ENCODE data around the gene MRPL14. TPM values are rescaled to one million over a fixed set of nuclear protein-coding genes. Genes with fewer than 3 reads are reported as not detected.

Gene MRPL14
- total and polyA plus RNA-seq, 2 of the 8 experiments (the other 6 are each of a cell fraction or from before 2014, with no cell fraction given) = 82.0 to 97.1 TPM

DNA sequence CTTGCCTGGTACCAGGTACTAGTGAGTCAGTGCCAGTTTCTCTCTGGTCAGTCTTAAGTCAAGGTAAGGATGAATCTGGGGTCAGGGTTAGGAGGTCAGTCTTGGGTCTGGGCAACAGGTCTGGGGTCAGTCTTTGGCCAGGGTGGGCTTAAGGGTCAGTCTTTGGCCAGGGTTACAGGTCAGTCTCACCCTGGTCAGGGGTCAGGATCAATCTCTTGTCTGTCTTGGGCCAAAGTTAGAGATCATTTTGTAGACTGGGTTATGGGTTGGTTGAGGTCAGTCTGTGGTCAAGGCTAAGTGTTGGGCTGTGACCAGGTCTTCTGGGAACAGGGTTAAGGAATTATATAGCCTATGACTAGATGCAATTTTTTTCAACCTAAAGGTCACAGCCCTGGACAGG, 18.6 kb upstream of the MRPL14 start:
- DNase-seq (ENCODE audit: low read depth in 1 of 2, low spot score in 2 of 2) (no peak), FAIRE-seq (no peak)
- Histone ChIP-seq H3K9me3 (ENCODE audit: insufficient read depth in 2 of 2, low read depth in 1 of 2, low read length in 1 of 2) (no peaks in the 10 kb centered on the region), H3K14ac (ENCODE audit: insufficient read length) (no peak overlapping the region), H3K4me1 (replicated peaks in 1 of 4; ENCODE audit: control insufficient read depth in 3 of 4, insufficient read depth in 4 of 4, low read length in 3 of 4) (no peaks in the 10 kb centered on the region), H4K5ac (ENCODE audit: insufficient read length, low read depth, low read length) (no peak overlapping the region), H3K56ac (replicated peaks; ENCODE audit: insufficient read length, low read depth, low read length) (no peak overlapping the region), H3K27ac (ENCODE audit: low read depth, low read length) (no peak overlapping the region), H3K36me3 (ENCODE audit: control insufficient read depth in 2 of 4, insufficient read depth in 4 of 4, low read length in 3 of 4) (peaks cover 13 to 44% (median 26%) of the 10 kb centered on the region in 4 experiments), H2BK15ac (ENCODE audit: low read length) (no peak overlapping the region), H2BK12ac (ENCODE audit: low read depth, low read length) (no peak overlapping the region), H4K91ac (replicated peaks; ENCODE audit: insufficient read length, low read length) (no peak overlapping the region), H3K79me1 (ENCODE audit: low read depth, low read length) (no peaks in the 10 kb centered on the region; the same call in 1 of the 2 replicates), H3K4ac (replicated peaks; ENCODE audit: insufficient read length, low read depth, low read length) (no peak overlapping the region), H3K4me3 (ENCODE audit: extremely low read depth in 1 of 4, insufficient read depth in 2 of 4, low read depth in 3 of 4, low read length in 4 of 4) (no peak overlapping the region), H2AK5ac (ENCODE audit: low read depth, low read length) (no peak overlapping the region), H3K79me2 (ENCODE audit: control insufficient read depth in 1 of 2, insufficient read depth in 2 of 2, low read length in 2 of 2) (no peaks in the 10 kb centered on the region), H2BK20ac (ENCODE audit: low read length) (no peak overlapping the region), H2AFZ (ENCODE audit: low read length) (no peak overlapping the region), H3K18ac (ENCODE audit: extremely low read depth, low read length) (no peak overlapping the region), H2BK5ac (ENCODE audit: low read depth, low read length) (no peak overlapping the region), H4K8ac (ENCODE audit: extremely low read depth, insufficient read depth, low read length) (no peak overlapping the region), H4K20me1 (replicated peaks in 1 of 2; ENCODE audit: control insufficient read depth in 1 of 2, insufficient read depth in 2 of 2, low read length in 2 of 2) (peaks cover 0 to 2% of the 10 kb centered on the region in 2 experiments), H3K23ac (ENCODE audit: insufficient read length) (no peak overlapping the region), H3K9ac (replicated peaks in 1 of 4; ENCODE audit: extremely low read depth in 1 of 4, low read depth in 3 of 4, low read length in 3 of 4) (no peak overlapping the region), H3K23me2 (ENCODE audit: low read depth, low read length) (no peaks in the 10 kb centered on the region; the same call in 1 of the 2 replicates), H2BK120ac (replicated peaks; ENCODE audit: low read depth, low read length) (no peak overlapping the region), H3K4me2 (ENCODE audit: insufficient read depth in 1 of 2, low read depth in 2 of 2, low read length in 2 of 2) (no peak overlapping the region), H3K27me3 (replicated peaks in 1 of 4; ENCODE audit: control insufficient read depth in 3 of 4, extremely low read depth in 1 of 4, insufficient read depth in 3 of 4, low read length in 3 of 4) (no peaks in the 10 kb centered on the region)
- ChIA-PET POLR2A (ENCODE audit: partially characterized antibody) (interaction anchor here (0.8 kb wide), 1 partner anchor 19 kb away, joined by 3 read pairs; no protein-coding TSS in a partner anchor), CTCF (ENCODE audit: partially characterized antibody) (interaction anchor here (1.2 kb wide), 1 partner anchor 12 kb away, joined by 3 read pairs; no protein-coding TSS in a partner anchor)
- TF ChIP-seq NANOG (IDR thresholded peaks at IDR 0.05; ENCODE audit: insufficient read depth, low read depth, low read length, poor library complexity, severe bottlenecking) (no peak), TBP (IDR thresholded peaks at IDR 0.05; ENCODE audit: low read depth, low read length) (no peak), SP4 (IDR thresholded peaks at IDR 0.05; ENCODE audit: low read length) (no peak), TAF1 (IDR thresholded peaks at IDR 0.05; ENCODE audit: low read depth, low read length) (no peak), SUZ12 (IDR thresholded peaks at IDR 0.05; ENCODE audit: low read length) (no peak), FOSL1 (IDR thresholded peaks at IDR 0.05; ENCODE audit: insufficient read depth, low read depth, low read length) (no peak), MAFK (IDR thresholded peaks at IDR 0.05; ENCODE audit: low read depth, low read length) (no peak), RBBP5 (IDR thresholded peaks at IDR 0.05; ENCODE audit: borderline replicate concordance, low read depth, low read length) (no peak), PHF8 (conservative IDR thresholded peaks at IDR 0.05; ENCODE audit: low read depth, low read length) (no peak), EZH2 (IDR thresholded peaks at IDR 0.05; ENCODE audit: low read depth, low read length, severe bottlenecking) (no peak), RXRA (IDR thresholded peaks at IDR 0.05; ENCODE audit: insufficient read depth, low read depth, low read length) (no peak), EP300 (IDR thresholded peaks at IDR 0.05; ENCODE audit: borderline replicate concordance in 1 of 2, low read depth in 2 of 2, low read length in 2 of 2) (no peak), SIN3A (conservative IDR thresholded peaks at IDR 0.05 in 1 of 2, IDR thresholded peaks at IDR 0.05 in 1 of 2; ENCODE audit: low read depth in 1 of 2, low read length in 2 of 2) (no peak), CBX8 (IDR thresholded peaks at IDR 0.05; ENCODE audit: borderline replicate concordance, low read depth, low read length) (no peak)
